Smooth muscle cell (in vitro differentiated cells): Measurements from ENCODE around the gene TRIM44. TPM values are rescaled to one million over a fixed set of nuclear protein-coding genes. Genes with fewer than 3 reads are reported as not detected.

Experiments
- DNase-seq: peaks from one replicate; lab custom pipeline; 2025; ENCODE audit not compliant: unreplicated experiment; lab: John Stamatoyannopoulos, UW
- H2AFZ ChIP-seq: fragments of 200-600 bp; sonication (generic); 2 replicates; pipeline ENCODE4 v1.6.0; 2016; ENCODE audit warnings: antibody characterized with exemption, low read depth, mild to moderate bottlenecking
- H3F3A ChIP-seq: fragments of 200-600 bp; sonication (generic); 2 replicates; pipeline ENCODE4 v1.6.0; 2017; ENCODE audit warnings: antibody characterized with exemption, low read depth
- H3K27ac ChIP-seq: fragments of 200-600 bp; sonication (generic); 2 replicates; pipeline ENCODE4 v1.5.1; 2016; ENCODE audit warnings: low read depth, mild to moderate bottlenecking
- H3K27me3 ChIP-seq: fragments of 200-600 bp; sonication (generic); 2 replicates; pipeline ENCODE4 v1.6.1; 2016; ENCODE audit warnings: low read depth, mild to moderate bottlenecking
- H3K36me3 ChIP-seq: fragments of 200-600 bp; sonication (generic); 2 replicates; pipeline ENCODE4 v1.5.1; 2016; ENCODE audit warnings: low read depth
- H3K4me1 ChIP-seq: fragments of 200-600 bp; sonication (generic); 2 replicates; pipeline ENCODE4 v1.5.1; 2016; ENCODE audit warnings: low read depth
- H3K4me2 ChIP-seq: fragments of 200-600 bp; sonication (generic); 2 replicates; pipeline ENCODE4 v1.6.0; 2016; ENCODE audit warnings: mild to moderate bottlenecking
- H3K4me3 ChIP-seq: fragments of 200-600 bp; sonication (generic); 2 replicates; pipeline ENCODE4 v1.5.1; 2016; ENCODE audit warnings: mild to moderate bottlenecking
- H3K79me2 ChIP-seq: fragments of 200-600 bp; sonication (generic); 2 replicates; pipeline ENCODE4 v1.6.0; 2016; ENCODE audit warnings: low read depth, mild to moderate bottlenecking
- H3K9ac ChIP-seq: fragments of 200-600 bp; sonication (generic); 2 replicates; pipeline ENCODE4 v1.6.0; 2016; ENCODE audit warnings: low read depth
- H3K9me3 ChIP-seq: fragments of 200-600 bp; sonication (generic); replicated peaks from 2 replicates; pipeline ENCODE4 v1.5.1; 2016; ENCODE audit warnings: low read depth
- H4K20me1 ChIP-seq: fragments of 200-600 bp; sonication (generic); 2 replicates; pipeline ENCODE4 v1.6.0; 2016; ENCODE audit warnings: low read depth
- CTCF ChIP-seq: fragments of 200-600 bp; sonication (generic); IDR thresholded peaks from 2 replicates; pipeline ENCODE4 v1.5.1; 2017; ENCODE audit warnings: borderline replicate concordance, mild to moderate bottlenecking, antibody characterized with exemption; ENCODE audit not compliant: insufficient read depth, poor library complexity, severe bottlenecking
- WGBS: methylation state at CpG from one replicate; pipeline ENCODE4 v1.1.7; 2016; ENCODE audit warnings: low lambda C conversion rate; 5-methylcytosine and 5-hydroxymethylcytosine counted together
- polyA plus RNA-seq: library from polyadenylated mRNA; unstranded; fragments of >200 nt; fragmentation: Nextera tagmentation; extraction: Ambion mirVana; gene quantifications from 2 replicates; pipeline ENCODE4 v1.2.1, GENCODE V29; 2016
- total RNA-seq: library from RNA; depleted of rRNA; stranded (reverse); fragments of >200 nt; gene quantifications from 2 replicates; pipeline ENCODE4 v1.2.3, GENCODE V29; 2014

Gene TRIM44
- total and polyA plus RNA-seq, 2 experiments from 2014 or later = 20.9 to 32.9 TPM

- no peak overlapping the region for H3K9ac ChIP-seq
- H3F3A ChIP-seq = no peaks in the 10 kb centered on the region
- no peaks in the 10 kb centered on the region for H3K4me1 ChIP-seq
- DNase-seq = no peak
- H3K27me3 ChIP-seq = peaks cover 8% of the 10 kb centered on the region
- H3K27ac ChIP-seq = no peak overlapping the region
- H3K4me2 ChIP-seq = no peak overlapping the region
- H3K9me3 ChIP-seq = no peaks in the 10 kb centered on the region
- no peak overlapping the region for H2AFZ ChIP-seq
- H3K36me3 ChIP-seq = no peaks in the 10 kb centered on the region
- no peak overlapping the region for H3K4me3 ChIP-seq
- WGBS = 98% methylated on average over 3 of the region's 3 CpGs
- H4K20me1 ChIP-seq = no peaks in the 10 kb centered on the region
- TF ChIP-seq CTCF = no peak
- no peaks in the 10 kb centered on the region for H3K79me2 ChIP-seq
Observed at GRCh38 chr11:35841733-35842132, 179.2 kb downstream of the TRIM44 start.

GRCh38 chr11:35842958-35843357 lies 180.4 kb downstream of the TRIM44 start:
- TF ChIP-seq CTCF = no peak
- Histone ChIP-seq H3K4me2 (no peak overlapping the region), H3K27me3 (peaks cover 18% of the 10 kb centered on the region), H3F3A (no peaks in the 10 kb centered on the region), H2AFZ (no peak overlapping the region), H3K9ac (no peak overlapping the region), H3K4me3 (no peak overlapping the region), H3K79me2 (no peaks in the 10 kb centered on the region), H3K9me3 (no peaks in the 10 kb centered on the region), H3K4me1 (no peaks in the 10 kb centered on the region), H4K20me1 (no peaks in the 10 kb centered on the region), H3K36me3 (no peaks in the 10 kb centered on the region), H3K27ac (no peak overlapping the region)
- 0% methylated on average over 1 of the region's 1 CpG for WGBS
- DNase-seq = no peak

DNA sequence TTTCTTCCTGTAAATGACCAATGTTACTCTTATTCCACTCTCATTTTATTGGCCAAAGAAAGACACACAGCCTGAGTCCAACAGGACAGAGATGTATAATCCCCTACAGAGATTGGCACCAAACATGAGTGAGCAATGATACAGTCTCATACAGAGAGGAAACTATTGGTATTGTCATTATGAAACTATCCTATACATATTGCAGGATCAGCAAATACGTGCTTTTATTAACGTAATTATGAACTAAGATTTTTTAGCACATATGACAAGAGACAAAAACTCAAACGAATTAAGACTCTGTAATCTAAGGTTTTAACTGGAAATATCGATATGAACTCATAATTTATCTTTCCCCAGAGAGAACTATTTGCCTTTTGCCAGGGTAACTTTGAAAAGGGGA lies 182.0 kb downstream of the TRIM44 start:
- no peaks in the 10 kb centered on the region for H3K79me2 ChIP-seq
- no peaks in the 10 kb centered on the region for H3K4me1 ChIP-seq
- no peaks in the 10 kb centered on the region for H3K36me3 ChIP-seq
- H3K27me3 ChIP-seq = peaks cover 34% of the 10 kb centered on the region
- no peak overlapping the region for H3K9ac ChIP-seq
- no peaks in the 10 kb centered on the region for H3F3A ChIP-seq
- no peak for TF ChIP-seq CTCF
- WGBS = 71% methylated on average over 4 of the region's 4 CpGs
- no peak overlapping the region for H3K27ac ChIP-seq
- H3K9me3 ChIP-seq = no peaks in the 10 kb centered on the region
- H3K4me2 ChIP-seq = no peak overlapping the region
- no peak for DNase-seq
- H3K4me3 ChIP-seq = no peak overlapping the region
- H4K20me1 ChIP-seq = no peaks in the 10 kb centered on the region
- H2AFZ ChIP-seq = no peak overlapping the region

DNA sequence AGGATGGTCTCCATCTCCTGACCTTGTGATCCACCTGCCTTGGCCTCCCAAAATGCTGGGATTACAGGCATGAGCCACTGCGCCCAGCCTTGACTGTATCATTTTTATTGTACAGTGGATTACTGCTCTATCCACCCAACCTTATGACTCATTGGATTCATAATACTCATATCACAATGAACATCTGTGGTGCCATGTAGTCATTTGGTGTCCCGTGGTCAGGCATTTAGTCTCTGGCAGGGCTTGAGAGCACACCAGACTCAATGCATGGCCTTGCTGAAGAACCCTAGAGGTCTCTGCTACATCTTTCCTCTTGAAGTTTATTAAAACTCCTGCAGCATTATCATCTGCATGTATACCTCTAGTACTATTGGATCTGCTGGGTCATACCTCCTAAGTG lies 183.3 kb downstream of the TRIM44 start:
- H3K27ac ChIP-seq = no peak overlapping the region
- no peaks in the 10 kb centered on the region for H4K20me1 ChIP-seq
- WGBS = 69% methylated on average over 2 of the region's 2 CpGs
- no peak overlapping the region for H3K4me2 ChIP-seq
- no peaks in the 10 kb centered on the region for H3K36me3 ChIP-seq
- H3K4me3 ChIP-seq = no peak overlapping the region
- H2AFZ ChIP-seq = no peak overlapping the region
- H3K27me3 ChIP-seq = peaks cover 39% of the 10 kb centered on the region
- H3K9ac ChIP-seq = no peak overlapping the region
- no peak for TF ChIP-seq CTCF
- H3K4me1 ChIP-seq = no peaks in the 10 kb centered on the region
- no peaks in the 10 kb centered on the region for H3F3A ChIP-seq
- no peaks in the 10 kb centered on the region for H3K9me3 ChIP-seq
- no peaks in the 10 kb centered on the region for H3K79me2 ChIP-seq
- DNase-seq = no peak
